Measurements from ENCODE around the gene MRAS. TPM values are rescaled to one million over a fixed set of nuclear protein-coding genes. Genes with fewer than 3 reads are reported as not detected.

MRAS gene
- polyA plus RNA-seq, 1 donor from 2014 or later: 52.8 TPM

DNA sequence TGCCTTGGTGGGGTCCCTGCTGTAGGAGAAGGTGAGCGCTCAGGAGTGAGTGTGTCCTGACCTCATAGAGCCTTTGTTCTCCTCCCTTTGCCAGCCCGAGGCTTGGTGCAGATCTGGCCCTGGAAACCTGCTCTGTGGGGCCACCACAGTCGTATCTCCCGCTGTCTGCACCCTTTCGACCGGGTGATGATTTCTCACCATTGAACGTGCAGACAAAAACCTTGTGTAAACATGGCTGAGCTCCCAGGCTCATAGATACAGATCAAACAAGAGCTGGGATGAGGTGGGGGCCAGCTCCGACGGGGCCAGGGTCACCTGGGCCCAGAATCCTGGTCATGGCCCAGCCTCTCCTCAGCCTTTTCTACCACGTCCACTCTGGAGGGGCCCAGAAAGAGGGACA, 51.4 kb downstream of the MRAS start:
- Histone ChIP-seq H3K4me3 (ENCODE audit: low read length) (no peak overlapping the region), H3K9me2 (ENCODE audit: insufficient read depth, low read length) (no peaks in the 10 kb centered on the region), H4K20me1 (ENCODE audit: insufficient read depth) (peaks cover 3% of the 10 kb centered on the region), H3K27ac (ENCODE audit: low read length) (no peak overlapping the region), H3K4me2 (ENCODE audit: low read length) (no peak overlapping the region), H2AFZ (ENCODE audit: low read depth, low read length) (no peak overlapping the region), H3K9ac (ENCODE audit: low read length) (no peak overlapping the region), H3K27me3 (ENCODE audit: insufficient read depth, low read depth, low read length) (no peaks in the 10 kb centered on the region), H3F3A (ENCODE audit: insufficient read depth, low read length, poor library complexity, severe bottlenecking) (no peaks in the 10 kb centered on the region), H3K9me3 (ENCODE audit: low read length) (no peaks in the 10 kb centered on the region), H3K79me2 (replicated peaks; ENCODE audit: insufficient read depth, low read length) (no peaks in the 10 kb centered on the region), H3K36me3 (ENCODE audit: insufficient read depth, low read length) (peaks cover 7% of the 10 kb centered on the region)
- no peak for TF ChIP-seq MXI1 (conservative IDR thresholded peaks at IDR 0.05; ENCODE audit: poor library complexity, severe bottlenecking)
- TF ChIP-seq EP300 (conservative IDR thresholded peaks at IDR 0.05; ENCODE audit: poor library complexity, severe bottlenecking): no peak
- no peak for TF ChIP-seq TAF1 (IDR thresholded peaks at IDR 0.05; ENCODE audit: low read depth)
- TF ChIP-seq POLR2AphosphoS5 (IDR thresholded peaks at IDR 0.05): no peak
- TF ChIP-seq, protein P1, sequence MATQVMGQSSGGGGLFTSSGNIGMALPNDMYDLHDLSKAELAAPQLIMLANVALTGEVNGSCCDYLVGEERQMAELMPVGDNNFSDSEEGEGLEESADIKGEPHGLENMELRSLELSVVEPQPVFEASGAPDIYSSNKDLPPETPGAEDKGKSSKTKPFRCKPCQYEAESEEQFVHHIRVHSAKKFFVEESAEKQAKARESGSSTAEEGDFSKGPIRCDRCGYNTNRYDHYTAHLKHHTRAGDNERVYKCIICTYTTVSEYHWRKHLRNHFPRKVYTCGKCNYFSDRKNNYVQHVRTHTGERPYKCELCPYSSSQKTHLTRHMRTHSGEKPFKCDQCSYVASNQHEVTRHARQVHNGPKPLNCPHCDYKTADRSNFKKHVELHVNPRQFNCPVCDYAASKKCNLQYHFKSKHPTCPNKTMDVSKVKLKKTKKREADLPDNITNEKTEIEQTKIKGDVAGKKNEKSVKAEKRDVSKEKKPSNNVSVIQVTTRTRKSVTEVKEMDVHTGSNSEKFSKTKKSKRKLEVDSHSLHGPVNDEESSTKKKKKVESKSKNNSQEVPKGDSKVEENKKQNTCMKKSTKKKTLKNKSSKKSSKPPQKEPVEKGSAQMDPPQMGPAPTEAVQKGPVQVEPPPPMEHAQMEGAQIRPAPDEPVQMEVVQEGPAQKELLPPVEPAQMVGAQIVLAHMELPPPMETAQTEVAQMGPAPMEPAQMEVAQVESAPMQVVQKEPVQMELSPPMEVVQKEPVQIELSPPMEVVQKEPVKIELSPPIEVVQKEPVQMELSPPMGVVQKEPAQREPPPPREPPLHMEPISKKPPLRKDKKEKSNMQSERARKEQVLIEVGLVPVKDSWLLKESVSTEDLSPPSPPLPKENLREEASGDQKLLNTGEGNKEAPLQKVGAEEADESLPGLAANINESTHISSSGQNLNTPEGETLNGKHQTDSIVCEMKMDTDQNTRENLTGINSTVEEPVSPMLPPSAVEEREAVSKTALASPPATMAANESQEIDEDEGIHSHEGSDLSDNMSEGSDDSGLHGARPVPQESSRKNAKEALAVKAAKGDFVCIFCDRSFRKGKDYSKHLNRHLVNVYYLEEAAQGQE (IDR thresholded peaks at IDR 0.05; ENCODE audit: borderline replicate concordance): no peak
- TF ChIP-seq EZH2 (IDR thresholded peaks at IDR 0.05; ENCODE audit: borderline replicate concordance, insufficient read depth, low read length, poor library complexity, severe bottlenecking): no peak
- TF ChIP-seq, protein P2, sequence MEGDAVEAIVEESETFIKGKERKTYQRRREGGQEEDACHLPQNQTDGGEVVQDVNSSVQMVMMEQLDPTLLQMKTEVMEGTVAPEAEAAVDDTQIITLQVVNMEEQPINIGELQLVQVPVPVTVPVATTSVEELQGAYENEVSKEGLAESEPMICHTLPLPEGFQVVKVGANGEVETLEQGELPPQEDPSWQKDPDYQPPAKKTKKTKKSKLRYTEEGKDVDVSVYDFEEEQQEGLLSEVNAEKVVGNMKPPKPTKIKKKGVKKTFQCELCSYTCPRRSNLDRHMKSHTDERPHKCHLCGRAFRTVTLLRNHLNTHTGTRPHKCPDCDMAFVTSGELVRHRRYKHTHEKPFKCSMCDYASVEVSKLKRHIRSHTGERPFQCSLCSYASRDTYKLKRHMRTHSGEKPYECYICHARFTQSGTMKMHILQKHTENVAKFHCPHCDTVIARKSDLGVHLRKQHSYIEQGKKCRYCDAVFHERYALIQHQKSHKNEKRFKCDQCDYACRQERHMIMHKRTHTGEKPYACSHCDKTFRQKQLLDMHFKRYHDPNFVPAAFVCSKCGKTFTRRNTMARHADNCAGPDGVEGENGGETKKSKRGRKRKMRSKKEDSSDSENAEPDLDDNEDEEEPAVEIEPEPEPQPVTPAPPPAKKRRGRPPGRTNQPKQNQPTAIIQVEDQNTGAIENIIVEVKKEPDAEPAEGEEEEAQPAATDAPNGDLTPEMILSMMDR (IDR thresholded peaks at IDR 0.05; ENCODE audit: poor library complexity, severe bottlenecking): no peak
- no peak for TF ChIP-seq SMC3 (conservative IDR thresholded peaks at IDR 0.05; ENCODE audit: poor library complexity)
- no peak for TF ChIP-seq RAD21 (conservative IDR thresholded peaks at IDR 0.05)

DNA sequence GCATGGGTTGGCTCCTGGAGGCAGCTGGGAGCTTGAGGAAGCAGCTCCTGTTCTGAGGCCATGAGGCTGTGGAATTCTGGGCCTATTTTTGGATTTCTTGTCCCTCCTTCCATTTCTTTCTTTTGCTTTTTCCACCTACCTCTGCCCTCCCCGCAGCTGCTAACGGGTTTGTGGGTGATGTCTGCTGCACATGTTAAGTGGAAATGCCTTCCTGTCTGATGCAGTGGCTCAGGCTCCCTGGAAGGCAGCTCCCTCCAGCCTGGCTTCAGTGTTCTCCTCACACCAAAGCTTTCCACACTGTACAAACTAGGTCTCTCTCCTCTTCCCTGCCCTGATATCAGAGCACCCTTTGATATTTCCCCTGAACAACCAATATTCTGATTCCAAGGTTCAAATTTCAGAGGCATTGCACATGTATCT, 52.3 kb downstream of the MRAS start:
- Histone ChIP-seq H3K9ac (ENCODE audit: low read length) (no peak overlapping the region), H3F3A (ENCODE audit: insufficient read depth, low read length, poor library complexity, severe bottlenecking) (no peaks in the 10 kb centered on the region), H3K27ac (ENCODE audit: low read length) (no peak overlapping the region), H4K20me1 (ENCODE audit: insufficient read depth) (peaks cover 3% of the 10 kb centered on the region), H3K36me3 (ENCODE audit: insufficient read depth, low read length) (peaks cover 7% of the 10 kb centered on the region), H2AFZ (ENCODE audit: low read depth, low read length) (no peak overlapping the region), H3K9me2 (ENCODE audit: insufficient read depth, low read length) (no peaks in the 10 kb centered on the region), H3K9me3 (ENCODE audit: low read length) (no peaks in the 10 kb centered on the region), H3K79me2 (replicated peaks; ENCODE audit: insufficient read depth, low read length) (no peaks in the 10 kb centered on the region), H3K27me3 (ENCODE audit: insufficient read depth, low read depth, low read length) (no peaks in the 10 kb centered on the region), H3K4me3 (ENCODE audit: low read length) (no peak overlapping the region), H3K4me2 (ENCODE audit: low read length) (no peak overlapping the region)
- TF ChIP-seq MXI1 (conservative IDR thresholded peaks at IDR 0.05; ENCODE audit: poor library complexity, severe bottlenecking) (no peak), EP300 (conservative IDR thresholded peaks at IDR 0.05; ENCODE audit: poor library complexity, severe bottlenecking) (no peak), TAF1 (IDR thresholded peaks at IDR 0.05; ENCODE audit: low read depth) (no peak), POLR2AphosphoS5 (IDR thresholded peaks at IDR 0.05) (no peak), EZH2 (IDR thresholded peaks at IDR 0.05; ENCODE audit: borderline replicate concordance, insufficient read depth, low read length, poor library complexity, severe bottlenecking) (no peak), SMC3 (conservative IDR thresholded peaks at IDR 0.05; ENCODE audit: poor library complexity) (no peak), RAD21 (conservative IDR thresholded peaks at IDR 0.05) (no peak)
- TF ChIP-seq, protein P2 (IDR thresholded peaks at IDR 0.05; ENCODE audit: poor library complexity, severe bottlenecking): no peak
- TF ChIP-seq, protein P1 (IDR thresholded peaks at IDR 0.05; ENCODE audit: borderline replicate concordance): no peak
